BJ (cell line): ENCODE results near the gene INSYN1. TPM values are rescaled to one million over a fixed set of nuclear protein-coding genes. Genes with fewer than 3 reads are reported as not detected.

Source experiments
- CTCF ChIA-PET: fragments of 350-600 bp; formaldehyde crosslinking; extraction: SDS; loops from one replicate; lab custom pipeline; 2021; ENCODE audit warnings: antibody characterized with exemption, inconsistent platforms; lab: Yijun Ruan, JAX
- POLR2A ChIA-PET: fragments of 300-600 bp; sonication (Branson Sonifier 250); formaldehyde crosslinking; extraction: SDS; loops from one replicate; lab custom pipeline; 2021; ENCODE audit warnings: antibody characterized with exemption; lab: Charles Lee
- DNase-seq: peaks from one replicate; pipeline ENCODE4 v3.0.0-alpha.2; 2011; ENCODE audit warnings: low read depth
- H3K27me3 ChIP-seq: 2 replicates; pipeline ENCODE4 v1.6.0; 2011; ENCODE audit warnings: low read length; ENCODE audit not compliant: control insufficient read depth, insufficient read depth
- H3K36me3 ChIP-seq: 2 replicates; pipeline ENCODE4 v1.5.1; 2011; ENCODE audit warnings: low read length; ENCODE audit not compliant: control insufficient read depth, insufficient read depth
- H3K4me3 ChIP-seq: 2 replicates; pipeline ENCODE4 v1.5.1; 2011; ENCODE audit warnings: low read depth, mild to moderate bottlenecking, control low read depth, low read length
- polyA plus RNA-seq: library from polyadenylated mRNA; depleted of rRNA; stranded (reverse); fragments of >200 nt; gene quantifications from 2 replicates; pipeline ENCODE4 v1.2.3, GENCODE V29; 2011
- TF ChIP-seq, protein P1 (sequence below): IDR thresholded peaks from 2 replicates; pipeline ENCODE4 v1.5.1; 2011; ENCODE audit warnings: low read depth, mild to moderate bottlenecking, control low read depth, inconsistent platforms, low read length, moderate library complexity; ENCODE audit not compliant: insufficient read depth

Gene INSYN1
- polyA plus RNA-seq, 1 experiment, result 3.5 TPM

DNA sequence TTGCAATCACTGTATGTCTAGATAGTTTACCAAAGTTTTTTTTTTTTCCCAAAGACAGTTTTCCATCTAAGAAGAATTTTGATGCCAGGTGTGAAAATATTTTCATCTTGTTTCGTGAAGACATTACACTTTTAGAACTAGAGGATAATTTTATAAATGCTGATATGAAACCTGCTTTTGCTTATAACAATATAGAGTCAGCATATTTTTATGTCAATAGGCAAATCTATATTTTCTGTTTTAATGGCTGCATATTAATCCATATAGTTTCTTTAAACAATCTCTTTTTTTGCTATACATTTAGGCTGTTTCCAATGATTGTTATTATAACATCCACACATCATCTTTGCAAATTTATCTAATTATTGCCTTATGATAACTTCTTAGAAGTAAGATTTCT, 12.6 kb upstream of the INSYN1 start:
- ChIA-PET CTCF (interaction anchor here (1.0 kb wide), 1 partner anchor 17 kb away, joined by 3 read pairs; no protein-coding TSS in a partner anchor), POLR2A (no interaction called here)
- DNase-seq, result no peak
- TF ChIP-seq, protein P1, sequence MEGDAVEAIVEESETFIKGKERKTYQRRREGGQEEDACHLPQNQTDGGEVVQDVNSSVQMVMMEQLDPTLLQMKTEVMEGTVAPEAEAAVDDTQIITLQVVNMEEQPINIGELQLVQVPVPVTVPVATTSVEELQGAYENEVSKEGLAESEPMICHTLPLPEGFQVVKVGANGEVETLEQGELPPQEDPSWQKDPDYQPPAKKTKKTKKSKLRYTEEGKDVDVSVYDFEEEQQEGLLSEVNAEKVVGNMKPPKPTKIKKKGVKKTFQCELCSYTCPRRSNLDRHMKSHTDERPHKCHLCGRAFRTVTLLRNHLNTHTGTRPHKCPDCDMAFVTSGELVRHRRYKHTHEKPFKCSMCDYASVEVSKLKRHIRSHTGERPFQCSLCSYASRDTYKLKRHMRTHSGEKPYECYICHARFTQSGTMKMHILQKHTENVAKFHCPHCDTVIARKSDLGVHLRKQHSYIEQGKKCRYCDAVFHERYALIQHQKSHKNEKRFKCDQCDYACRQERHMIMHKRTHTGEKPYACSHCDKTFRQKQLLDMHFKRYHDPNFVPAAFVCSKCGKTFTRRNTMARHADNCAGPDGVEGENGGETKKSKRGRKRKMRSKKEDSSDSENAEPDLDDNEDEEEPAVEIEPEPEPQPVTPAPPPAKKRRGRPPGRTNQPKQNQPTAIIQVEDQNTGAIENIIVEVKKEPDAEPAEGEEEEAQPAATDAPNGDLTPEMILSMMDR, result no peak
- Histone ChIP-seq H3K4me3 (no peak overlapping the region), H3K36me3 (no peaks in the 10 kb centered on the region), H3K27me3 (peaks cover 21% of the 10 kb centered on the region)

DNA sequence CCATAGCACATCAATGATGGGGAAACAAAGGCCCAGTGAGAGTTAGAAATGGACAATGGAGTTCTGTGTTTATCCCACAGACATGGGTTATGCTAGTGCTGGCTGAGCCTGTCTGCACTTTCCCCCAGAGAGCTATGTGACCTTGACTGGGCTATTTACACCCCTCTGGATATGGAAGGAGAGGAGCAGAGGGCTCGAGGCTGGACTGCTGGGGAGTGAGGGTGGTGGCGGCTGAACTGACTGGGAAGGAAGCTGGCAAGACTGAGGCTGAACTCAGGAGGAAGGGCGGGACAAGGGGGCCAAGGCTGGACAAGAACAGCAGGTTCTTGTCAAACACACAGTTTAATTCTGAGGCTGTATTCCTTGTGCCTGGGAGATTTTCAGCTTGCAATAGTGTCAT, 10.8 kb upstream of the INSYN1 start:
- Histone ChIP-seq H3K27me3 (peaks cover 22% of the 10 kb centered on the region), H3K36me3 (no peaks in the 10 kb centered on the region), H3K4me3 (no peak overlapping the region)
- CTCF ChIA-PET, result no interaction called here
- TF ChIP-seq, protein P1, result no peak
- POLR2A ChIA-PET, result no interaction called here
- no peak for DNase-seq

DNA sequence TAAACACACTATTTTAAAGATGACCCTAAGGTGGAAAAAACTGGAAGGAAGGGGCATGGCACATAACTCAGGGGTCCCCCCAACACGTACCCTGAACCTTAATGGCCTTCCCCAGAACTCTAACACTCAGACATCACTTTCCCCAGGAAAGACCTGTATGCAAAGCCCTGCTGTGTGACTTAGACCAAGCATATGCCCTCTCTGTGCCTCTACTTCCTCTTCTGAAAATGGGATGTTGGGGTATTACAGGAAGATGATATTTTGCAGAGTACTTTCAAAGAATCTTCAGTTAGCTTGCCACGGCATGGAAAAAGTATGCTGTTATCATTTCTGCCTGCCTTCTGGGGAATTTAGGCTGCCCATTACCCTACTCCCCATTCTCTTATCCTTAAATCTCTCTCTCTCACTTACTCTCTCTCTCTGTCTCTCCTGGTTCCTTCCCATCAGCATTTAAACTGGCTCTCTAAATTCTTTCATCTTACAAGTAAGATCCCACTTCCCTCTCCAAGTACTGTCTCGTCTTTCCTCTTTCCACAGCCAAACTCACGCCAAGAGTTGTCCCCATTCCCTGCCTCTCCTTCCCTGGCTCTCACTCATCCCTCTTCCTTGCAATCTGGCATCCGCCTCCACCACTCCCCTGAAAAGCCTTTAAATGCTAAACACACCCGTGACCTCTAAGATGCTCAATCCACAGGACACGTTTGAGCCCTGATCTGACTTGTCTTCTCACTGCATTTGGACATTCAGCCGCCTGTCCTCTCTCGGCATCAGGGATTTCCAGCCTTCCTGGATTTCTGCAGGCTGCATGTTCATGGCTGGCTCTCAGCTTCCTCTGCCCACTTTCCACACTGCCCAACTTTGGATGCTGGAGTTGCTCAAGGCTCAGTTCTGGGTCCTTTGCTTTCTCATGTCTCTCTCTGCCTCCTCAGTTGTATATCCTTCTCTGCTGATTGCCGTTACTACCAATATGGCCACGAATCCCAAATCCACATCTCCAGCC, 7.5 kb upstream of the INSYN1 start:
- TF ChIP-seq, protein P1, result no peak
- Histone ChIP-seq H3K4me3 (no peak overlapping the region), H3K36me3 (no peaks in the 10 kb centered on the region), H3K27me3 (peaks cover 18% of the 10 kb centered on the region)
- POLR2A ChIA-PET, result no interaction called here
- CTCF ChIA-PET, result no interaction called here
- DNase-seq, result no peak

DNA sequence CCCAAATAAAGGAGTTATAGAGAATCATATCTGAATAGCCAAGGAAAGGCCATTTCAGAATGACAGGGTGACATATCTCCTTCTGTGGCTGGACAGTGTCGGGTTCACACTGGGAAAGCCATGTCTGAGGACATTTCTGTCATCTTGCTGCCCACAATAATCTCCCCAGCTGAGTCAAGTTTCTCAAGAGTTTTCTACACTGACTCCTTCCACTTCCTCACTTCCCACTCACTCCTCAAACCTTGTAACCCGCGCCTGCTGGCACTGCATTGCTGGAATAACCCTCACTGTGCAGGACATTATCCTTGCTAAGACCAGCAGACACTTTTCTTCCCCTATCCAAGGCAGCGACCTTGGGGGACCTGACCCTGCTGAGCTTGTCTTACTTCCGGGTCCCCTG, 5.3 kb upstream of the INSYN1 start:
- H3K36me3 ChIP-seq, result no peaks in the 10 kb centered on the region
- no peak for DNase-seq
- H3K27me3 ChIP-seq, result peaks cover 18% of the 10 kb centered on the region
- no peak overlapping the region for H3K4me3 ChIP-seq
- TF ChIP-seq, protein P1, result no peak
- CTCF ChIA-PET, result interaction anchor here (1.3 kb wide), 1 partner anchor 10 kb away, joined by 3 read pairs; no protein-coding TSS in a partner anchor
- POLR2A ChIA-PET, result no interaction called here

DNA sequence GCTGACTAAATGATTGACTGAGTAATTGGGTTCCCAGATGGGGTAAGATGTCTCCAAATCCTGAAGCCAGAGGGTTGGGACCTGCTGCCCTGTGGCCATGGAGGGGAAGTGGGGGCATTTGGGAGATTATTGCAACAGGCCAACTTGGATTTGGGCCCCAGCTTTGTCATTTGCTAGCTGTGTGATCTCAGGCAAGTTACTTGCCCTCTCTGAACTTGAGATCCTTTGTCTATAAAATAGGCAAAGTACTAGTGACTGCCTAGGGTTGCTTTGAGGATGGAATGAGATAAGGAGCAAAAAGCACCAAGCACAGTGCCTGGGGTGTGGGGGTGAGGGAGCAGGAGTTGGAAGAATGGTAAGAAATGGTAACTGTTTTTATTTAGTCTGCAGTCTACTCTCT, 4.4 kb upstream of the INSYN1 start:
- Histone ChIP-seq H3K36me3 (no peaks in the 10 kb centered on the region), H3K27me3 (peaks cover 20% of the 10 kb centered on the region), H3K4me3 (no peak overlapping the region)
- ChIA-PET POLR2A (no interaction called here), CTCF (interaction anchor here (1.6 kb wide), 1 partner anchor 12 kb away, joined by 5 read pairs; no protein-coding TSS in a partner anchor)
- DNase-seq, result no peak
- TF ChIP-seq, protein P1, result no peak
